CD4-positive, alpha-beta T cell treated with Interleukin-6 at 100 ng/mL for 8 hours (primary cell): Measurements from ENCODE around the gene SPSB3.

Experiments
- DNase-seq: peaks from one replicate; pipeline ENCODE4 v3.0.0-alpha.2; 2020; ENCODE audit warnings: mixed read lengths, low spot score

SPSB3 gene

GRCh38 chr16:1763521-1764511 is 18.6 kb downstream of the SPSB3 start:
- DNase-seq = no peak

- no peak for DNase-seq
Observed at GRCh38 chr16:1762879-1763520, 19.4 kb downstream of the SPSB3 start.

- DNase-seq = no peak
Observed at GRCh38 chr16:1762196-1762878, 20.0 kb downstream of the SPSB3 start.

- DNase-seq = no peak
Observed at GRCh38 chr16:1761751-1762150, 20.6 kb downstream of the SPSB3 start.

GRCh38 chr16:1760911-1761310 is 21.5 kb downstream of the SPSB3 start:
- no peak for DNase-seq

GRCh38 chr16:1759511-1759910 is 22.9 kb downstream of the SPSB3 start:
- DNase-seq = no peak

GRCh38 chr16:1758923-1759322 is 23.4 kb downstream of the SPSB3 start:
- no peak for DNase-seq

- DNase-seq = no peak
Observed at GRCh38 chr16:1757714-1758461, 24.5 kb downstream of the SPSB3 start.

- no peak for DNase-seq
Observed at GRCh38 chr16:1754204-1754603, 28.2 kb downstream of the SPSB3 start.

GRCh38 chr16:1752853-1753252 is 29.5 kb downstream of the SPSB3 start:
- DNase-seq = no peak

GRCh38 chr16:1751946-1752345 is 30.4 kb downstream of the SPSB3 start:
- DNase-seq = no peak

GRCh38 chr16:1749152-1750117 is 32.9 kb downstream of the SPSB3 start:
- no peak for DNase-seq

GRCh38 chr16:1747934-1748333 is 34.4 kb downstream of the SPSB3 start:
- no peak for DNase-seq

GRCh38 chr16:1746693-1747195 is 35.6 kb downstream of the SPSB3 start:
- no peak for DNase-seq

- DNase-seq = no peak
Observed at GRCh38 chr16:1745900-1746692, 36.3 kb downstream of the SPSB3 start.

GRCh38 chr16:1745181-1745899 is 37.0 kb downstream of the SPSB3 start:
- no peak for DNase-seq

GRCh38 chr16:1744338-1744840 is 38.0 kb downstream of the SPSB3 start:
- DNase-seq = no peak

- no peak for DNase-seq
Observed at GRCh38 chr16:1743376-1744337, 38.7 kb downstream of the SPSB3 start.
